AG10803 (cell line): ENCODE measurements around the gene CTBP1.

Experiments used
- DNase-seq: peaks from one replicate; pipeline ENCODE4 v3.0.0; 2010; ENCODE audit warnings: low read depth
- H3K4me3 ChIP-seq: 2 replicates; pipeline ENCODE4 v1.5.1; 2011; ENCODE audit warnings: mild to moderate bottlenecking, low read length, control low read depth
- CTCF ChIP-seq: conservative IDR thresholded peaks from 2 replicates; pipeline ENCODE4 v1.5.1; 2011; ENCODE audit warnings: mild to moderate bottlenecking, low read length, control low read depth, inconsistent platforms

The CTBP1 gene

DNA sequence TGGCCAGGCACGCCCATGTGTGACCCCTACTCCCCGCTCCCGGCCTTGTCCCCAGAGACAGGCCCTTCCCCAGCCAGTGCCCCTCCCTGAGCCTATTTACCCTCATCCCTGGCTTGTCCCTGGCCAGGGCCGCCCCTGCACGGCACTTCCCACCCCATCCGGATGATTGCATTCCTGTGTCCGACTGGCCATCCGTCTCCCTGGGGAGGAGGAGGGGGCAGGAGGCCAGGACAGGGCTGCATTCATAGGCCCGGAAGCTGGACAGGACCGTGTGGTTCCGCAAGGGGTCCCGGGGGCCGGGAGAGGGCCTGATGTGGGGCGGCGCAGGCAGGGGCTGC is 22.8 kb downstream of the CTBP1 start:
- H3K4me3 ChIP-seq = no peak overlapping the region
- no peak for DNase-seq

GRCh38 chr4:1225272-1226143 is 23.4 kb downstream of the CTBP1 start:
- no peak for TF ChIP-seq CTCF
- no peak for DNase-seq
- H3K4me3 ChIP-seq = no peak overlapping the region

More for the DNA sequence above, 22.8 kb downstream of the CTBP1 start:
- no peak for TF ChIP-seq CTCF

DNA sequence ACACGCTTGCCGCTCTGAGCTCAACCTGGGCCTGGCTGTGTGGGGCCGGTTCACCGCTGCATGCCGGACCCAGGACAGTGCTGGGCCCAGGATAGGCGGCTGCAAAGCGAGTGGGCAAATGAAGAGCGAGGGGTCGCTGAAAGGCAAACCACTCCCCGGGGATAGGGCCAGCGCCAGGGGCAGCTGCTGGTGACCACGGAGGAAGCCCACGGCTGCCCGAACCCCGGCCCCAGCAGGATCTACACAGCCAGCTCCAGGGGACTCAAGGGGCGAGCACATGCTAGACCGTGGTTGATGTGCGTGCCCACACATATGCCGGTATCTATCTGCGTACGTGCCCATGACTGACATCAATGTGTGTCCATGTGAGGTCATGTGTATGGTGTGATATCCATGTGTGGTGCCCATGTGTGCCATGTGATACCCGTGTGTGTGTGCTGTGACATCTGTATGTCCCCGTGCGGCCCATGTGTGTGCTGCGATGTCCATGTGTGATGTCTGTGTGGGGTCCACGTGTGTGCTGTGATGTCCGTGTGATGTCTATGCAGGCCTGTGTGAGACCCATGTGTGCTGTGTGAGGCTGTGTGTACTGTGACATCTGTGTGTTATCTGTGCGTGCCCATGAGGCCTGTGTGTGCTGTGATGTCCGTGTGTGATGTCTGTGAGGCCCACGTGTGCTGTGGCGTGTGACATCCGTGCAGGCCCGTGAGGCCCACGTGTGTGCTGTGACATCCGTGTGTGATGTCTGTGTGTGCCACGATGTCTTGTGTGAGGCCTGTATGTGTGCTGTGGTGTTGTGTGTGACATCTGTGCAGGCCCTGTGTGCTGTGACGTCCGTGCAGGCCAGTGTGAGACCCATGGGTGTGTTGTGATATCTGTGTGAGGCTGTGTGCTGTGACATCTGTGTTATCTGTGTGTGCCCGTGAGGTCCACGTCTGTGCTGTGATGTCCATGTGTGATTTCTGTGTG is 24.8 kb downstream of the CTBP1 start:
- no peak overlapping the region for H3K4me3 ChIP-seq
- no peak for DNase-seq
- no peak for TF ChIP-seq CTCF

- H3K4me3 ChIP-seq = no peak overlapping the region
- no peak for DNase-seq
- no peak for TF ChIP-seq CTCF
Observed at GRCh38 chr4:1222938-1223690, 25.8 kb downstream of the CTBP1 start.

GRCh38 chr4:1222036-1222789 is 26.7 kb downstream of the CTBP1 start:
- no peak for DNase-seq
- TF ChIP-seq CTCF = no peak
- no peak overlapping the region for H3K4me3 ChIP-seq

DNA sequence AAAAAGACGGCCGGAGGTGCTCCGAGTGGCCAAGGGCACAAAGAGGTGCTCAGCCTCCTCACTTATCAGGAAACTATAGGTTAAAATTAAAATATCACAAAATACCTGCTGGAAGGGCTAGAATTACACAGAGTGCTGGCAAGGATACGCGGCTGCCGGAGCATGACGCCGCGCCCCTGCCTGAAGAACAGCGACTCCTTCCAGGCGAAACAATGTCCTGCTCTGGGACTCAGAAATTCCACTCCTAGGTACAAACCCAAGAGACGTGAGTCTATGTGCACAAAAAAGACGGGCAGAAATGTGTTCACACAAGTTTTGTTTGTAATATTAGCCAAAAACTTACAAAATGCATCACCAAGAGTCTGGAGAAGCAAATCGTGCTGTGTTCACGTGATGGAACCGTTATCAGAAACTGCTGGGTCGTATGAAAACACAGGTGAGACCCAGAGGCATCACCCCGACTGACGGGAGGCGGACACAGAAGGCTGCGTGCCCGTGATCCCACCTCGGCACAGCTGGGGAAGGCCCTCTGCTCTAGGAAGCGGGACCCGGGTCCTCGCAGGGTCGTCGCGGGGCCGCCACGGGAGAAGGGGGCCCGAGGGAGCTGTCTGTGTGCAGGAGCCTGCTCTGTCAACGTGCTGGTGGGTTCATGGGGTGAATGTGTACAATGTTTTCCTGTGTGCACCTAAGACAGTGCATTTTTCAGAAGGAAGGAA is 27.6 kb downstream of the CTBP1 start:
- no peak for TF ChIP-seq CTCF
- no peak overlapping the region for H3K4me3 ChIP-seq
- DNase-seq = no peak
